ENCODE data around the gene ANGEL2. TPM values are rescaled to one million over a fixed set of nuclear protein-coding genes. Genes with fewer than 3 reads are reported as not detected.

ANGEL2 gene
- total and polyA plus RNA-seq, 2 of the 13 experiments (the other 11 are each of a cell fraction or from before 2014, with no cell fraction given), result 12.3 to 25.4 TPM

GRCh38 chr1:212982430-212983152 lies 33.1 kb downstream of the ANGEL2 start:
- no peak for FAIRE-seq
- ChIA-PET POLR2A (no interaction called here), CTCF (ENCODE audit: low intra/inter-chr PET ratio, low total read pairs) (no interaction called here)
- Histone ChIP-seq H4K20me1 (ENCODE audit: insufficient read depth, low read length) (no peaks in the 10 kb centered on the region), H3K27ac (ENCODE audit: extremely low read length, insufficient read depth, low read length) (no peak overlapping the region), H3K79me2 (ENCODE audit: insufficient read depth, low read length) (no peaks in the 10 kb centered on the region), H3K4me3 (replicated peaks in 1 of 3; ENCODE audit: insufficient read depth in 1 of 3, low read depth in 2 of 3, low read length in 3 of 3) (no peak overlapping the region), H3K36me3 (replicated peaks in 1 of 2; ENCODE audit: control insufficient read depth in 1 of 2, insufficient read depth in 2 of 2, low read length in 2 of 2) (no peaks in the 10 kb centered on the region), H3K4me2 (ENCODE audit: low read depth, low read length) (no peak overlapping the region), H2AFZ (ENCODE audit: low read length) (no peak overlapping the region), H3K4me1 (ENCODE audit: insufficient read depth, low read length) (peaks cover 11% of the 10 kb centered on the region; the same call in 1 of the 2 replicates), H3K9me3 (ENCODE audit: low read length) (no peaks in the 10 kb centered on the region), H3K9ac (ENCODE audit: insufficient read depth, low read depth, low read length) (no peak overlapping the region), H3K27me3 (ENCODE audit: control insufficient read depth in 1 of 2, insufficient read depth in 2 of 2, low read length in 2 of 2) (no peaks in the 10 kb centered on the region)
- WGBS (ENCODE audit: low lambda C conversion rate), result 65% methylated on average over 6 of the region's 6 CpGs
- no peak for ATAC-seq
- TF ChIP-seq TRIM24 (CRISPR knock-in tag; IDR thresholded peaks at IDR 0.05), result no peak
- no peak for TF ChIP-seq POLR2G (IDR thresholded peaks at IDR 0.05; ENCODE audit: low read depth, low read length)
- no peak for TF ChIP-seq MXD4 (CRISPR knock-in tag; IDR thresholded peaks at IDR 0.05)
- TF ChIP-seq RNF2 (conservative IDR thresholded peaks at IDR 0.05; ENCODE audit: low read depth), result no peak
- TF ChIP-seq ZNF710 (CRISPR knock-in tag; IDR thresholded peaks at IDR 0.05; ENCODE audit: borderline replicate concordance), result no peak
- no peak for TF ChIP-seq ZNF143 (CRISPR knock-in tag; IDR thresholded peaks at IDR 0.05)
- no peak for TF ChIP-seq E2F2 (CRISPR knock-in tag; IDR thresholded peaks at IDR 0.05; ENCODE audit: borderline replicate concordance)
- TF ChIP-seq ZNF720 (CRISPR knock-in tag; IDR thresholded peaks at IDR 0.05), result no peak
- TF ChIP-seq YY1 (IDR thresholded peaks at IDR 0.05; ENCODE audit: insufficient read depth, insufficient replicate concordance, low read depth, low read length), result no peak
- TF ChIP-seq KDM5A (IDR thresholded peaks at IDR 0.05; ENCODE audit: borderline replicate concordance, low read length), result no peak
- intact Hi-C loops (cut with micrococcal nuclease; ENCODE audit: unreplicated experiment) (loop anchor here (5.0 kb wide), 1 partner anchor 35 kb away; no protein-coding TSS in a partner anchor), in situ Hi-C loops (cut with HindIII; ENCODE audit: extremely low pct_ligation_motif_present, low pct_unique_long_range_greater_than_20kb) (no loop called here)
- no TSS peak for BruUV-seq (replicated peaks)
- DNase-seq (ENCODE audit: low spot score), result no peak

All from HepG2 (cell line).